GM23338 (cell line): Measurements from ENCODE around the gene EDARADD. TPM values are rescaled to one million over a fixed set of nuclear protein-coding genes. Genes with fewer than 3 reads are reported as not detected.
"Not testable (repeated sequence)": the region's sequence is repeated elsewhere in the genome, so short reads cannot be mapped to it uniquely, and the experiment has no call there.

Experiments used
- ATAC-seq: fragments of 200-7000 bp; cut with Tn5 transposase; 3 replicates; pipeline ENCODE4 v1.9.1; 2020
- DNase-seq: peaks from one replicate; pipeline ENCODE4 v3.0.0-alpha.2; 2015; ENCODE audit warnings: low spot score
- H2AFZ ChIP-seq: fragments of 200-600 bp; sonication (generic); 2 replicates; pipeline ENCODE4 v1.8.0; 2016; ENCODE audit warnings: antibody characterized with exemption, mild to moderate bottlenecking, moderate library complexity
- H3F3A ChIP-seq: fragments of 200-600 bp; sonication (generic); replicated peaks from 2 replicates; pipeline ENCODE4 v1.8.0; 2017; ENCODE audit warnings: antibody characterized with exemption, mixed run types, low read depth
- H3K27ac ChIP-seq: fragments of 200-600 bp; sonication (generic); 2 replicates; pipeline ENCODE4 v1.6.1; 2016; ENCODE audit warnings: low read depth
- H3K27me3 ChIP-seq: fragments of 200-600 bp; sonication (generic); 2 replicates; pipeline ENCODE4 v1.8.0; 2016; ENCODE audit warnings: mild to moderate bottlenecking, mixed run types, moderate library complexity; ENCODE audit not compliant: insufficient read depth
- H3K36me3 ChIP-seq: fragments of 200-600 bp; sonication (generic); 2 replicates; pipeline ENCODE4 v1.8.0; 2016; ENCODE audit warnings: mild to moderate bottlenecking; ENCODE audit not compliant: insufficient read depth
- H3K4me1 ChIP-seq: fragments of 200-600 bp; sonication (generic); 2 replicates; pipeline ENCODE4 v1.8.0; 2016; ENCODE audit warnings: mild to moderate bottlenecking, moderate library complexity; ENCODE audit not compliant: insufficient read depth
- H3K4me2 ChIP-seq: fragments of 200-600 bp; sonication (generic); 2 replicates; pipeline ENCODE4 v1.7.1; 2017; ENCODE audit warnings: mixed run types
- H3K4me3 ChIP-seq: fragments of 200-600 bp; sonication (generic); 2 replicates; pipeline ENCODE4 v1.6.1; 2016; ENCODE audit warnings: mixed run types
- H3K79me2 ChIP-seq: fragments of 200-600 bp; sonication (generic); replicated peaks from 2 replicates; pipeline ENCODE4 v1.8.0; 2017; ENCODE audit warnings: mild to moderate bottlenecking; ENCODE audit not compliant: insufficient read depth
- H3K9me2 ChIP-seq: fragments of 200-600 bp; sonication (generic); 2 replicates; pipeline ENCODE4 v1.8.0; 2017; ENCODE audit not compliant: insufficient read depth
- H4K20me1 ChIP-seq: fragments of 200-600 bp; sonication (generic); replicated peaks from 2 replicates; pipeline ENCODE4 v1.8.0; 2017; ENCODE audit warnings: mild to moderate bottlenecking; ENCODE audit not compliant: insufficient read depth
- H3K27ac Mint-ChIP-seq: 2 replicates; pipeline ENCODE4 v1.8.0; 2020; ENCODE audit warnings: inconsistent platforms, mild to moderate bottlenecking, moderate library complexity, mixed read lengths
- H3K27me3 Mint-ChIP-seq: 3 replicates; pipeline ENCODE4 v1.8.0; 2022; ENCODE audit warnings: low read depth, mild to moderate bottlenecking, moderate library complexity, mixed read lengths, inconsistent platforms; ENCODE audit not compliant: insufficient read depth, poor library complexity
- H3K36me3 Mint-ChIP-seq: 3 replicates; pipeline ENCODE4 v1.8.0; 2021; ENCODE audit warnings: low read depth, mild to moderate bottlenecking, inconsistent platforms, moderate library complexity, mixed read lengths
- H3K4me1 Mint-ChIP-seq: 3 replicates; pipeline ENCODE4 v1.8.0; 2020; ENCODE audit warnings: mild to moderate bottlenecking, inconsistent platforms, mixed read lengths
- H3K4me3 Mint-ChIP-seq: 3 replicates; pipeline ENCODE4 v1.8.0; 2021; ENCODE audit warnings: moderate library complexity, mild to moderate bottlenecking, inconsistent platforms, mixed read lengths
- H3K9me3 Mint-ChIP-seq: 3 replicates; pipeline ENCODE4 v1.8.0; 2020; ENCODE audit warnings: moderate library complexity, mild to moderate bottlenecking, inconsistent platforms, mixed read lengths
- CREB1 ChIP-seq: fragments of 250-450 bp; sonication (Bioruptor Pico); IDR thresholded peaks from 2 replicates; pipeline ENCODE4 v1.5.0; 2020; ENCODE audit warnings: low read depth, mild to moderate bottlenecking, moderate library complexity
- ETS1 ChIP-seq: IDR thresholded peaks from 2 replicates; pipeline ENCODE4 v1.6.1; 2016; ENCODE audit warnings: antibody characterized with exemption
- EZH2 ChIP-seq: fragments of 200-600 bp; sonication (generic); IDR thresholded peaks from one replicate; pipeline ENCODE4 v1.8.0; 2017; ENCODE audit warnings: antibody characterized with exemption, mild to moderate bottlenecking, low read depth; ENCODE audit not compliant: unreplicated experiment
- NANOG ChIP-seq: IDR thresholded peaks from 2 replicates; pipeline ENCODE4 v1.6.1; 2016; ENCODE audit warnings: antibody characterized with exemption, borderline replicate concordance
- POLR2AphosphoS5 ChIP-seq: IDR thresholded peaks from 2 replicates; pipeline ENCODE4 v1.6.1; 2016; ENCODE audit warnings: antibody characterized with exemption, low read depth
- REST ChIP-seq: IDR thresholded peaks from one replicate; pipeline ENCODE4 v1.6.1; 2018; ENCODE audit warnings: antibody characterized with exemption; ENCODE audit not compliant: unreplicated experiment
- STAT1 ChIP-seq: IDR thresholded peaks from one replicate; pipeline ENCODE4 v1.6.1; 2016; ENCODE audit warnings: antibody characterized with exemption; ENCODE audit not compliant: unreplicated experiment
- ZNF114 ChIP-seq: fragments of 250-450 bp; sonication (Bioruptor Pico); IDR thresholded peaks from 2 replicates; pipeline ENCODE4 v1.5.0; 2020; ENCODE audit warnings: mild to moderate bottlenecking, moderate library complexity
- ZNF331 ChIP-seq: fragments of 250-450 bp; sonication (Bioruptor Pico); IDR thresholded peaks from 2 replicates; pipeline ENCODE4 v1.5.0; 2020; ENCODE audit warnings: low read depth, mild to moderate bottlenecking, moderate library complexity
- ZNF462 ChIP-seq: fragments of 250-450 bp; sonication (Bioruptor Pico); IDR thresholded peaks from 2 replicates; pipeline ENCODE4 v1.5.0; 2020; ENCODE audit warnings: mild to moderate bottlenecking, moderate library complexity
- polyA plus RNA-seq: library from polyadenylated mRNA; unstranded; fragments of >200 nt; fragmentation: Nextera tagmentation; extraction: Ambion mirVana; gene quantifications from 2 replicates; pipeline ENCODE4 v1.2.1, GENCODE V29; 2016
- total RNA-seq: library from RNA; depleted of rRNA; stranded (reverse); fragments of >200 nt; shearing (Covaris generic); gene quantifications from 2 replicates; pipeline ENCODE4 v1.2.3, GENCODE V29; 2014

Gene EDARADD
- total and polyA plus RNA-seq, 2 experiments from 2014 or later = 3.7 to 4.4 TPM

- H3K4me3 Mint-ChIP-seq, H2AFZ ChIP-seq, ATAC-seq, H3F3A ChIP-seq, H4K20me1 ChIP-seq, H3K79me2 ChIP-seq, H3K27ac ChIP-seq, H3K36me3 ChIP-seq, H3K27me3 Mint-ChIP-seq, H3K4me1 ChIP-seq, H3K4me3 ChIP-seq, H3K36me3 Mint-ChIP-seq, H3K9me3 Mint-ChIP-seq, H3K4me2 ChIP-seq, H3K27me3 ChIP-seq, DNase-seq, H3K9me2 ChIP-seq: not testable (repeated sequence)
- H3K4me1 Mint-ChIP-seq = peaks cover 17% of the 10 kb centered on the region
- H3K27ac Mint-ChIP-seq = peak overlapping the region; percentile 4; the same call in 1 of the 2 replicates
Observed at GRCh38 chr1:236504338-236504737, 110.3 kb downstream of the EDARADD start.

GRCh38 chr1:236507022-236507700 is 113.1 kb downstream of the EDARADD start:
- Histone ChIP-seq H3K4me1 (peaks cover 7% of the 10 kb centered on the region), H3K36me3 (no peaks in the 10 kb centered on the region), H3K27me3 (no peaks in the 10 kb centered on the region), H2AFZ (no peak overlapping the region), H4K20me1 (no peaks in the 10 kb centered on the region), H3K4me3 (no peak overlapping the region), H3K79me2 (no peaks in the 10 kb centered on the region), H3K27ac (no peak overlapping the region), H3K4me2 (no peak overlapping the region), H3F3A (peaks cover 8% of the 10 kb centered on the region; the same call in 1 of the 2 replicates), H3K9me2 (no peaks in the 10 kb centered on the region)
- H3K4me1 Mint-ChIP-seq = peaks cover 21% of the 10 kb centered on the region
- H3K9me3 Mint-ChIP-seq = no peaks in the 10 kb centered on the region; the same call in 2 of the 3 replicates
- no peaks in the 10 kb centered on the region for H3K36me3 Mint-ChIP-seq
- H3K4me3 Mint-ChIP-seq = no peak overlapping the region
- no peak overlapping the region for H3K27ac Mint-ChIP-seq
- no peak for DNase-seq
- ATAC-seq = no peak
- H3K27me3 Mint-ChIP-seq = peaks cover 3% of the 10 kb centered on the region
- TF ChIP-seq ZNF331 (CRISPR knock-in tag) = no peak
- TF ChIP-seq ZNF462 (CRISPR knock-in tag) = no peak
- no peak for TF ChIP-seq REST
- no peak for TF ChIP-seq ETS1
- TF ChIP-seq CREB1 = no peak
- no peak for TF ChIP-seq POLR2AphosphoS5
- TF ChIP-seq ZNF114 (CRISPR knock-in tag) = no peak
- TF ChIP-seq EZH2 = no peak
- no peak for TF ChIP-seq STAT1
- TF ChIP-seq NANOG = no peak
